ENCODE results near the gene SLC8A1.

SLC8A1 gene

DNA sequence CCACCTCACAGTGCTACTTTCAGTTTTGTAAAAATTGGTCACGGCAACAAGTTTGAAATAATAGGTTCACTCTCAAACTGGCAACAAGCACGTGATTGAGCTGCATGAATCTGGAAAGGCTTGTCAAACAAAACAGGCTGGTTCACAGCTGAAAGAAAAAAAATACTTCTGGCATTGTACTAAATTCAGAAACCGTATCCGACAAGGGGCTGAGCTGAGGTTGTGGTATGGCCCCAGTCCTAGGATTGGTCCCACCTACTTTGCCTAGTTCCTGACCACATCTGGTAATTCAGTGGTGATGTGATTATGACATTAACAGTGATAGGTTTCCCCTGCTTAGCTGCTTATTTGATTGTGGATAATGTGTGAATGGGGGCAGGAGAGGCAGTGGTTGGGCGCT, 346.3 kb downstream of the SLC8A1 start:
- no peaks in the 10 kb centered on the region for H3K36me3 ChIP-seq (ENCODE audit: insufficient read depth, low read length)
- H3K9ac ChIP-seq (ENCODE audit: low read depth, low read length, poor library complexity, severe bottlenecking) = no peak overlapping the region
- H3F3A ChIP-seq (ENCODE audit: low read depth) = no peaks in the 10 kb centered on the region
- no peak overlapping the region for H2AFZ ChIP-seq (ENCODE audit: low read length)
- H3K4me3 ChIP-seq (ENCODE audit: low read length, poor library complexity, severe bottlenecking) = no peak overlapping the region
- H3K27me3 ChIP-seq (ENCODE audit: insufficient read depth, low read length, poor library complexity, severe bottlenecking) = no peaks in the 10 kb centered on the region
- no peaks in the 10 kb centered on the region for H3K79me2 ChIP-seq (ENCODE audit: insufficient read depth, low read length)
- H3K9me3 ChIP-seq (ENCODE audit: insufficient read depth, low read depth, low read length) = no peaks in the 10 kb centered on the region
- no peaks in the 10 kb centered on the region for H3K9me2 ChIP-seq (replicated peaks; ENCODE audit: low read depth, low read length)
- H4K20me1 ChIP-seq (ENCODE audit: insufficient read depth, low read length, poor library complexity, severe bottlenecking) = no peaks in the 10 kb centered on the region
- H3K4me1 ChIP-seq (ENCODE audit: insufficient read depth, low read length, poor library complexity, severe bottlenecking) = peaks cover 11% of the 10 kb centered on the region
- H3K4me2 ChIP-seq (ENCODE audit: low read depth, low read length, poor library complexity, severe bottlenecking) = no peak overlapping the region
- TF ChIP-seq, protein P1, sequence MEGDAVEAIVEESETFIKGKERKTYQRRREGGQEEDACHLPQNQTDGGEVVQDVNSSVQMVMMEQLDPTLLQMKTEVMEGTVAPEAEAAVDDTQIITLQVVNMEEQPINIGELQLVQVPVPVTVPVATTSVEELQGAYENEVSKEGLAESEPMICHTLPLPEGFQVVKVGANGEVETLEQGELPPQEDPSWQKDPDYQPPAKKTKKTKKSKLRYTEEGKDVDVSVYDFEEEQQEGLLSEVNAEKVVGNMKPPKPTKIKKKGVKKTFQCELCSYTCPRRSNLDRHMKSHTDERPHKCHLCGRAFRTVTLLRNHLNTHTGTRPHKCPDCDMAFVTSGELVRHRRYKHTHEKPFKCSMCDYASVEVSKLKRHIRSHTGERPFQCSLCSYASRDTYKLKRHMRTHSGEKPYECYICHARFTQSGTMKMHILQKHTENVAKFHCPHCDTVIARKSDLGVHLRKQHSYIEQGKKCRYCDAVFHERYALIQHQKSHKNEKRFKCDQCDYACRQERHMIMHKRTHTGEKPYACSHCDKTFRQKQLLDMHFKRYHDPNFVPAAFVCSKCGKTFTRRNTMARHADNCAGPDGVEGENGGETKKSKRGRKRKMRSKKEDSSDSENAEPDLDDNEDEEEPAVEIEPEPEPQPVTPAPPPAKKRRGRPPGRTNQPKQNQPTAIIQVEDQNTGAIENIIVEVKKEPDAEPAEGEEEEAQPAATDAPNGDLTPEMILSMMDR (conservative IDR thresholded peaks at IDR 0.05; ENCODE audit: low read length) = no peak
- no peak for TF ChIP-seq EZH2phosphoT487 (IDR thresholded peaks at IDR 0.05; ENCODE audit: borderline replicate concordance)

DNA sequence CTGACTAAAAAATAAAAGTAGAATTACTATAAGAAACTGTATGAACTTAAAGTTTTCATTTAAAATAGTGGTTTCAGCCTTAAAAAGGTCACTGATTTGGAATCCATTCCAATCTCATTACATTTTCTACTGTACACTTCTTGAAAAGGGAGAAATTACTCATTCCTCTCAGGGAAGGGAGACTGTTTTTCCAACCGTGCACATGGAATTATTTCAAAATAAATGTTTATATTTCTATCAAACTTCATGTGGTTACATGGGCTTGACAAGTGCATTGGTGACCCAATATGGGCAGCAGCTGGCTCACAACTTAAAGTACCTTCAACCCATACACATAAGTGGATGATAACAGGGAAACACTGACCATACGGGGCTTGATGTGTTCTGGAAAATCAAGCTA, 348.3 kb downstream of the SLC8A1 start:
- no peaks in the 10 kb centered on the region for H3K36me3 ChIP-seq (ENCODE audit: insufficient read depth, low read length)
- no peaks in the 10 kb centered on the region for H3K9me3 ChIP-seq (ENCODE audit: insufficient read depth, low read depth, low read length)
- no peaks in the 10 kb centered on the region for H3K27me3 ChIP-seq (ENCODE audit: insufficient read depth, low read length, poor library complexity, severe bottlenecking)
- no peak overlapping the region for H2AFZ ChIP-seq (ENCODE audit: low read length)
- H4K20me1 ChIP-seq (ENCODE audit: insufficient read depth, low read length, poor library complexity, severe bottlenecking) = no peaks in the 10 kb centered on the region
- peaks cover 20% of the 10 kb centered on the region for H3K4me1 ChIP-seq (ENCODE audit: insufficient read depth, low read length, poor library complexity, severe bottlenecking)
- no peak overlapping the region for H3K4me3 ChIP-seq (ENCODE audit: low read length, poor library complexity, severe bottlenecking)
- H3K9me2 ChIP-seq (replicated peaks; ENCODE audit: low read depth, low read length) = no peaks in the 10 kb centered on the region
- no peak overlapping the region for H3K4me2 ChIP-seq (ENCODE audit: low read depth, low read length, poor library complexity, severe bottlenecking)
- no peak for TF ChIP-seq EZH2phosphoT487 (IDR thresholded peaks at IDR 0.05; ENCODE audit: borderline replicate concordance)
- TF ChIP-seq, protein P1 (conservative IDR thresholded peaks at IDR 0.05; ENCODE audit: low read length) = no peak
- H3K79me2 ChIP-seq (ENCODE audit: insufficient read depth, low read length) = no peaks in the 10 kb centered on the region
- H3F3A ChIP-seq (ENCODE audit: low read depth) = no peaks in the 10 kb centered on the region
- H3K9ac ChIP-seq (ENCODE audit: low read depth, low read length, poor library complexity, severe bottlenecking) = no peak overlapping the region

DNA sequence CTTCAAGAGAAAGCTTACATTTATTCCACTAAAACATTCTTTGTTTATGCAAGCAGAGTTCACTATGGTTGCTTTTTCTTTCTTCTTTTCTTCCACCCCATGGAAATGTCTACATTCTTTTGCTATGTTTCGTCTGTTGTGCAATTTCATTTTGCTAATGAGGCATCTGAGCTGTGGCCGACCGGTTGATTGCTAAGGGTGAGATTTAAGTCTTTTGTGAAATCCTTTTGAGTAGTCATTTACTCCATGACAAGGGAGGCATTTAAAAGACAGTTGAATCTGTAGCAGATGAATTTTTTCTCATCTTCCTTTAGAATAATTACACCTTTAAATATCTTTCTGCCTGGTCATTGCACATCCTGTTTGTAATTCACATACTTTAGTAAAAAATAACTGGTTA, 348.7 kb downstream of the SLC8A1 start:
- Histone ChIP-seq H3K9ac (ENCODE audit: low read depth, low read length, poor library complexity, severe bottlenecking) (no peak overlapping the region), H3K4me1 (ENCODE audit: insufficient read depth, low read length, poor library complexity, severe bottlenecking) (peaks cover 20% of the 10 kb centered on the region), H3K36me3 (ENCODE audit: insufficient read depth, low read length) (no peaks in the 10 kb centered on the region), H3K4me2 (ENCODE audit: low read depth, low read length, poor library complexity, severe bottlenecking) (no peak overlapping the region), H3K27me3 (ENCODE audit: insufficient read depth, low read length, poor library complexity, severe bottlenecking) (no peaks in the 10 kb centered on the region), H2AFZ (ENCODE audit: low read length) (no peak overlapping the region), H3K4me3 (ENCODE audit: low read length, poor library complexity, severe bottlenecking) (no peak overlapping the region), H3K9me3 (ENCODE audit: insufficient read depth, low read depth, low read length) (no peaks in the 10 kb centered on the region), H3F3A (ENCODE audit: low read depth) (no peaks in the 10 kb centered on the region), H4K20me1 (ENCODE audit: insufficient read depth, low read length, poor library complexity, severe bottlenecking) (no peaks in the 10 kb centered on the region), H3K9me2 (replicated peaks; ENCODE audit: low read depth, low read length) (no peaks in the 10 kb centered on the region), H3K79me2 (ENCODE audit: insufficient read depth, low read length) (no peaks in the 10 kb centered on the region)
- no peak for TF ChIP-seq EZH2phosphoT487 (IDR thresholded peaks at IDR 0.05; ENCODE audit: borderline replicate concordance)
- TF ChIP-seq, protein P1 (conservative IDR thresholded peaks at IDR 0.05; ENCODE audit: low read length) = no peak
